ENCODE measurements around the gene NFX1.
"Not testable (repeated sequence)": the region's sequence is repeated elsewhere in the genome, so short reads cannot be mapped to it uniquely, and the experiment has no call there.

DNA sequence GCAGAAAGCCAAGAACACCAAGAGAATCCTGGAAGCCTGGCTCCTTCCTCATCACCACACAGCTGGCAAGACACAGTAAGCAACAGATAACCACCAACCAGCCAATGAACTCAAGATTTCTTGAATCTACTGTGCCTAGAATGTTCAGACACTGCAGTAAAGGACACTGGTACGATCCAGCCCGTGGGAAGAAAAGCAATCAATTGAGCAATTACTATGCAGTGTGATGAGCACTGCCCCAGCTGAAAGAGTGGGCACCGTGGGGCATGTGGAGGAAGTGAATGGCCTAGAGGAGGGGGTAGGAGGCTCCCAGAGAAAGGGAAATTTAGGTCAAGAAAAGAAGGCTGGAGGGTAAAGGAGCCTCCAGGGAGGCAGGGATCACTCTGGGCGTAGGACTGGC is 107.5 kb downstream of the NFX1 start:
- not testable (repeated sequence) for TF ChIP-seq EZH2phosphoT487 (conservative IDR thresholded peaks at IDR 0.05; ENCODE audit: low read length)
- TF ChIP-seq, protein P1, sequence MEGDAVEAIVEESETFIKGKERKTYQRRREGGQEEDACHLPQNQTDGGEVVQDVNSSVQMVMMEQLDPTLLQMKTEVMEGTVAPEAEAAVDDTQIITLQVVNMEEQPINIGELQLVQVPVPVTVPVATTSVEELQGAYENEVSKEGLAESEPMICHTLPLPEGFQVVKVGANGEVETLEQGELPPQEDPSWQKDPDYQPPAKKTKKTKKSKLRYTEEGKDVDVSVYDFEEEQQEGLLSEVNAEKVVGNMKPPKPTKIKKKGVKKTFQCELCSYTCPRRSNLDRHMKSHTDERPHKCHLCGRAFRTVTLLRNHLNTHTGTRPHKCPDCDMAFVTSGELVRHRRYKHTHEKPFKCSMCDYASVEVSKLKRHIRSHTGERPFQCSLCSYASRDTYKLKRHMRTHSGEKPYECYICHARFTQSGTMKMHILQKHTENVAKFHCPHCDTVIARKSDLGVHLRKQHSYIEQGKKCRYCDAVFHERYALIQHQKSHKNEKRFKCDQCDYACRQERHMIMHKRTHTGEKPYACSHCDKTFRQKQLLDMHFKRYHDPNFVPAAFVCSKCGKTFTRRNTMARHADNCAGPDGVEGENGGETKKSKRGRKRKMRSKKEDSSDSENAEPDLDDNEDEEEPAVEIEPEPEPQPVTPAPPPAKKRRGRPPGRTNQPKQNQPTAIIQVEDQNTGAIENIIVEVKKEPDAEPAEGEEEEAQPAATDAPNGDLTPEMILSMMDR (IDR thresholded peaks at IDR 0.05; ENCODE audit: insufficient read depth, low read length, poor library complexity, severe bottlenecking), result not testable (repeated sequence)

Data from SU-DHL-6 (cell line).